Keratinocyte (primary cell): Measurements from ENCODE around the gene CD3G.

Source experiments
- CTCF ChIP-seq, 3 experiments: IDR thresholded peaks in 1 of 3; conservative IDR thresholded peaks in 1 of 3; optimal IDR thresholded peaks in 1 of 3; 2 replicates in 2 of 3; 3 replicates in 1 of 3; pipeline versions ENCODE3 to v1.5.1; 2011; ENCODE audit warnings: low read length in 3 of 3, mild to moderate bottlenecking in 3 of 3, moderate library complexity in 2 of 3, control low read depth in 1 of 3, inconsistent platforms in 1 of 3; ENCODE audit not compliant: insufficient read depth in 2 of 3; ENCODE audit errors: extremely low read depth in 1 of 3
- EZH2 ChIP-seq: IDR thresholded peaks from one replicate; pipeline ENCODE4 v1.6.1; 2012; ENCODE audit warnings: inconsistent platforms, mild to moderate bottlenecking, low read length, moderate library complexity

- TF ChIP-seq CTCF (optimal IDR thresholded peaks at IDR 0.05 in 1 of 3, IDR thresholded peaks at IDR 0.05 in 1 of 3, conservative IDR thresholded peaks at IDR 0.05 in 1 of 3; ENCODE audit: extremely low read depth in 1 of 3, insufficient read depth in 2 of 3, low read length in 3 of 3) (no peak), EZH2 (no peak)
These were observed 37.6 kb upstream of the CD3G start for GRCh38 chr11:118306556-118306955.
